ENCODE data around the gene RELL2.

Gene RELL2

DNA sequence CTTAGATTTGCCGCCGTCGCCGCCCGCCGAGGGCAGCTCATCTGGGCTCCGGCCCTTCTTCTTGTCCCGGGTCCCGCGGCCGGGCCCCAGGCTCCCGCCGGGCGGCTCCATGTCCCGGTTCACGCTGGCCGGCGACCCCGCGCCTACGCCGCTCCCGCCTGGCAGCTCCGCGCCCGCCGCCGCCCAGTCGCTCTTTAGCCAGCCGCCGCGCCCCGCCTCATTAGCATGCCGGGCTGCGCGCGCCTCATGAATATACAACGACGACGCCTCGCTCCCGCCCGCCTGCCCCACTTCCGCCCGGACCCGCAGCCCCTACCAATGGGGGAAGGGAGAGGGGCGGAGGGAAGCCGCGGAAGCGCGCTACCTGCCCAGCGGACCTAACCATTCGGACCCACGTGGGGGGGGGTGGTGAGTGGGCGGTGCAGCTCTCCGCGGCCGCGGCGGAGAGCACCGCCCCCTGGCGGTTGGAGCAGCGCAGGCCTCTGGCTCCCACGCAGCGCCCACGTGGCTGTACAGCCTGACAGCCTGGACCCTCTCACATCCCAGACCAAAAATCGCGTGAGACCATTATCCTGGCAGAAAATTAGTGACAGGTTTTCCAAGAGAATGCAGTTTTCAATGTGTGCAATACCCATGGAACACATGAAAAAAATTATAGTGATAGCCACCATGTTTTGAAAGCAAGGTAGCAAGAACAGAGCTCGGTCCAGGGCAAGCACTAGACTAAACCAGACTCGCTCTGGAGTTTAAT lies 17.8 kb upstream of the RELL2 start, which contains the start of gene DIAPH1:
TSS of gene DIAPH1 (minus strand) at position 197 of the 751 bp plus-strand sequence. CDS start at position 111, 86 bp downstream.
- FAIRE-seq: peak; percentile 84

- no peak for FAIRE-seq
These were observed 13.6 kb upstream of the RELL2 start for GRCh38 chr5:141623186-141623585.

DNA sequence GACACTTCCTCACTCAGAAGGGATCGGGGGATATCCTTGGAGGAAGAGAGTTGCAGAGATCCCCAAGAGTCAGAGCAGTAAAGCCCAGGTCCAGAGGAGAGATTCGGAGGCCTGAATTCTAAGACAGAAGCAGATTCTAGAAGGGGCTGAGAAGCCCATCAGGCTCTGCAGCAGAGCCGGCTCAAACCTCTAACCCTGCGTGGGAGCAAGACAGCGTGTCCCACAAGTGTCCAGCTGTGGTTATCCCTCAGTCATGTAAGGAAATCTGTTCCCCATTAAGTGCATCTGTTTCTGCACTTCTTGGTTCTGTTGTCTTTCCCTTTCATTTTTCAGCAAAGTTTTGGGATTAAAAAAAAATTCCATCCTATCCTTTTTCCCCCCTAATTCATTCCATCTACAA lies 13.2 kb upstream of the RELL2 start:
- FAIRE-seq: no peak

DNA sequence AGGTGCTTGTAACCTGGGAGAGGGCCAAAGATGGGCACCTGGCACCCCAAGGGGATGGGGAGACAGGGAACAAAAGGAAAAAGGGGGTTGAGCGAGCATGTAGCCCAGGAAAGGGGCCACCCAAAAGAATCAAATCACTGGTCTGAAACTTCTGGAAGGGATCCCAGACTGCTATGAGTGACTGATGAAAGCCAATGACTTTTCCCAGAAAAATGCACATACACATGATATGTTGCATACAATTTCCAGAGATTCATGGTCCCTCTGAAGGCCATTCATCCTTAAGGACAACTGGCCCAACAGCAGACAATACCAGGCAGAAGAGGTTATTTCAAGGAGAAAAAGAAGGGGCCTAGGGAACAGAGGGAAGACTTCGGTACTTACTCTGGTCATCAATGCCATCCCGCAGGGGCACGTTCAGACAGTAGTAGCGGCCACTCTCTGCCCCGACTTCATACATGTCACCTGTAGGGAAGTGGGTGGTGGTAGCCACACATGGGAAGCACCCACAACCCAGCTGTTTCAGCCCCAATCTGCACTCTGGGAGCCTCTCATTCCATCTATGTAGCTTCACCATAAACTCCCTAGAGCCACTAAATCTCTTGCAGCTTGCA lies 8.5 kb upstream of the RELL2 start:
- no peak for FAIRE-seq

GRCh38 chr5:141630570-141631140 lies 6.1 kb upstream of the RELL2 start:
- no peak for FAIRE-seq

GRCh38 chr5:141632650-141633049 lies 4.1 kb upstream of the RELL2 start:
- no peak for FAIRE-seq

DNA sequence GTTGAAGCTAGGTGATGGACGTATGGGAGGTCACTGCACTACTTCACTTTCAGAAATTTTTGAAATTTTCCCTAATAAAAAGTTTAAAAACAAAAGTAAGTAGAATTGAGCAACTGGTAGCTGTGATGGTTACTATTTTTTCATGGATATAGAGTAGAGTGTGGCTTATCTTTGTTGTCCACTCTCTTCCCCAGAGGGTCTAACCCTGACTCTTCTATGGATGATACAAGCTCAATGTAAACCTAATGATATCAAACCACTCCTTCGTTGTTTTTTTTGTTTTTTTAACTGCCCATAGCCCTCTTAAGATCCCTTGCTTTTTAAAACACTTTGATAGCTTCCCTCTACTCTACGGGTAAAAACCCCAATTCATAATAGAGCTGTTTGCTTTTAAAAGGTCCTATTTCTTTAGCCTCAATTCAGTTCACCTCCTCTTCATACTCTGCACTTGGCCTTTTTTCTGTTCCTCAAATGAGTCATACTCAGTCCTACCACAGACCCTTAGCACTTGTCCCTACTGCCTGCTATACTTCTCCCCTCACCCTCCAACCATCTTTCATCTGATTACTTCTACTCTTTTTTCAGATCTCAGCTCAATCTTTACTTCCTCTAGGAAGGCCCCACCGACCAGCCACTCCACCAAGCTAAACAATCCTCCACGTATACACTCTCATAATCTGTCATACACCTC lies 2.8 kb upstream of the RELL2 start:
- FAIRE-seq: no peak

- FAIRE-seq: no peak
These were observed 2.1 kb upstream of the RELL2 start for GRCh38 chr5:141634720-141635119.

DNA sequence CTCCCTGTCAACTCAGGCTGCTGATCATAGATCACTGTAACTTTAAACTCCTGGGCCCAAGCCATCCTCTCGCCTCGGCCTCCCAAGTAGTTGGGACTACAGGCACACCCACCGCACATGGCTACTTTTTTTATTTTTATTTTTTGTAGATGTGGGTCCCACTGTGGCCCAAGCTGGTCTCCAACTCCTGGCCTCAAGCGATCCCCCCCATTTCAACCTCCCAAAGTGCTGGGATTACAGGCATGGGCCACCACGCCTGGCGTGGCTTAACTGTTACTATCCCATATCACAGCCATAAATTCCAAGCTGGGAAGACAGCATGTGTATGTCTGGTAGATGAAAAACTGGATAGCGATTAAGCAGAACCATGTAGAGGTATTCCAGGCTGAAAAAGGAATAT lies 1.2 kb upstream of the RELL2 start:
- FAIRE-seq: no peak

DNA sequence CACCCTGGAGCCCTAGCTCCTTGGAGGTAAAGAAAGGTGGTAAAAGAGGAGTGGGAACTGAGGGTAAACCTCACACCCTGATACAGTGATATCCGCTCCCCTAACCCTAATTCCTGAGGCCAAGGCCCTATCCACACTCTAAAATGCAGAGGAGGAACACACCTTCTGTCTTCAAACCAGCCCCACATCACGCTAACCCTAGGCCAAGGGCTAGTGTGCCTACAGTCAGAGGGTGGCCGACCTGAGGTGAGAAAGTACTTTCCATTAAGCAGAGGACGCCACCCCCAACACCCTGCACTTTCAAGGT lies 738 bp upstream of the RELL2 start:
- FAIRE-seq: no peak

GRCh38 chr5:141637123-141637766 lies 448 bp downstream of the RELL2 start:
- FAIRE-seq: no peak

GRCh38 chr5:141637767-141638419 lies 1.1 kb downstream of the RELL2 start:
- no peak for FAIRE-seq

- no peak for FAIRE-seq
These were observed 2.0 kb downstream of the RELL2 start for GRCh38 chr5:141638771-141639170.

GRCh38 chr5:141639357-141640050 lies 2.7 kb downstream of the RELL2 start:
- no peak for FAIRE-seq

- FAIRE-seq: no peak
These were observed 3.2 kb downstream of the RELL2 start for GRCh38 chr5:141640051-141640415.

GRCh38 chr5:141640698-141641097 lies 3.9 kb downstream of the RELL2 start:
- FAIRE-seq: no peak

DNA sequence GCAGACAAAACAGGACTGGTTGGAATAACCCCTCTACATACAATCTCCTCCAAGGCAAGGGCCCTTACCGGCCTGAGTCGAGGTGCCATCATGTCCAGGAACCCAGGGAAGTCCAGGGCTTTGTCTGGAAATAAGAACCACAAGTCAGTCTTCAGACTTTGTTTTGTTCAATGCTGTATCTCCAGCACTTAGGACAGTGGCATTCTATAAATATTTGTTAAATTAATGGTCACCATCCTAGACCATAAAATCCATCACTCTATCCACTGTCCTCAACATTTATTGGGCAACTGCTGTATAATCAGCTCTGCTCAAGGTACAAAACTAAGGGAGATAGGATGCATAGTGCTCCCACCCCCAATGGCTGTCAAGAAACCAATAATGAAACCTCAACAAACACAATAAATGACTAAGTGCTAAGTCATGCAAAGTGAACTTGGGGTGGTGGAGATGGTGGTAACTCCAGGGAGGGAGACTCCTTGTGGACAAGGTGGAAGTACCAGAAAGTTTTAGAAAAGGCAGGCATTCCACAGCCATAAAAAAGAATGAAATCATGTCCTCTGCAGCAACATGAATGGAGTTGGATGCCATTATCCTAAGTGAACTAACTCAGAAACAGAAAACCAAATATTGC lies 5.0 kb downstream of the RELL2 start:
- FAIRE-seq: no peak

GRCh38 chr5:141646026-141646425 lies 9.2 kb downstream of the RELL2 start:
- FAIRE-seq: no peak

GRCh38 chr5:141647242-141647641 lies 10.4 kb downstream of the RELL2 start:
- no peak for FAIRE-seq

GRCh38 chr5:141647851-141648250 lies 11.1 kb downstream of the RELL2 start:
- FAIRE-seq: no peak

GRCh38 chr5:141649056-141649688 lies 12.4 kb downstream of the RELL2 start:
- FAIRE-seq: no peak
